BJ (cell line): Measurements from ENCODE around the gene RASA2. TPM values are rescaled to one million over a fixed set of nuclear protein-coding genes. Genes with fewer than 3 reads are reported as not detected.
"Not testable (repeated sequence)": the region's sequence is repeated elsewhere in the genome, so short reads cannot be mapped to it uniquely, and the experiment has no call there.

Source experiments
- CTCF ChIA-PET: fragments of 350-600 bp; formaldehyde crosslinking; extraction: SDS; loops from one replicate; lab custom pipeline; 2021; ENCODE audit warnings: antibody characterized with exemption, inconsistent platforms; lab: Yijun Ruan, JAX
- POLR2A ChIA-PET: fragments of 300-600 bp; sonication (Branson Sonifier 250); formaldehyde crosslinking; extraction: SDS; loops from one replicate; lab custom pipeline; 2021; ENCODE audit warnings: antibody characterized with exemption; lab: Charles Lee
- DNase-seq: peaks from one replicate; pipeline ENCODE4 v3.0.0-alpha.2; 2011; ENCODE audit warnings: low read depth
- H3K27me3 ChIP-seq: 2 replicates; pipeline ENCODE4 v1.6.0; 2011; ENCODE audit warnings: low read length; ENCODE audit not compliant: control insufficient read depth, insufficient read depth
- H3K36me3 ChIP-seq: 2 replicates; pipeline ENCODE4 v1.5.1; 2011; ENCODE audit warnings: low read length; ENCODE audit not compliant: control insufficient read depth, insufficient read depth
- H3K4me3 ChIP-seq: 2 replicates; pipeline ENCODE4 v1.5.1; 2011; ENCODE audit warnings: low read depth, mild to moderate bottlenecking, control low read depth, low read length
- CTCF ChIP-seq: IDR thresholded peaks from 2 replicates; pipeline ENCODE4 v1.5.1; 2011; ENCODE audit warnings: low read depth, mild to moderate bottlenecking, control low read depth, inconsistent platforms, low read length, moderate library complexity; ENCODE audit not compliant: insufficient read depth
- polyA plus RNA-seq: library from polyadenylated mRNA; depleted of rRNA; stranded (reverse); fragments of >200 nt; gene quantifications from 2 replicates; pipeline ENCODE4 v1.2.3, GENCODE V29; 2011

RASA2 gene
- polyA plus RNA-seq, 1 experiment = 5.6 TPM

GRCh38 chr3:141625506-141625905 lies 138.7 kb downstream of the RASA2 start:
- ChIA-PET POLR2A (no interaction called here), CTCF (no interaction called here)
- Histone ChIP-seq H3K36me3 (no peaks in the 10 kb centered on the region), H3K4me3 (no peak overlapping the region), H3K27me3 (no peaks in the 10 kb centered on the region)
- DNase-seq = no peak
- no peak for TF ChIP-seq CTCF

GRCh38 chr3:141628334-141628733 lies 141.5 kb downstream of the RASA2 start:
- H3K4me3 ChIP-seq, CTCF ChIA-PET, POLR2A ChIA-PET, H3K36me3 ChIP-seq, H3K27me3 ChIP-seq, DNase-seq: not testable (repeated sequence)

DNA sequence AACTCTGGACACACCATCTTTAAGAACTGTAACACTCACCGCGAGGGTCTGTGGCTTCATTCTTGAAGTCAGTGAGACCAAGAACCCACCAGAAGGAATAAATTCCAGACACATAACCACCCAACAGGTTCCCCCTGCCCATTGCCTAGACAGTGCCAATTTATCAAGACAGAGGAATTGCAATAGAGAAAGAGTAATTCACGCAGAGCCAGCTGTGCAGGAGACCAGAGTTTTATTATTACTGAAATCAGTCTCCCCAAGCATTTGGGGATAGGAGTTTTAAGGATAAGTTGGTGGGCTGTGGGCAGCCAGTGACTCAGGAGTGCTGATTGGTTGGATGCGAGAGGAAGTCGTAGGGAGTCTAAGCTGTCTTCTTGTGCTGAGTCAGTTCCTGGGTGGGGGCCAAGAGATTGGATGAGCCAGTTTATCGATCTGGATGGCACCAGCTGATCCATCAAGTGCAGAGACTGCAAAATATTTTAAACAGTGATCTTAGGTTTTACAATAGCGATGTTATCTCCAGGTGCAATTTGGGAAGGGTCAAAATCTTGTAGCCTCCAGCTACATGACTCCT lies 142.1 kb downstream of the RASA2 start:
- CTCF ChIA-PET = interaction anchor here (1.2 kb wide), 1 partner anchor 11 kb away, joined by 4 read pairs; no protein-coding TSS in a partner anchor
- H3K27me3 ChIP-seq, DNase-seq, H3K4me3 ChIP-seq, POLR2A ChIA-PET, H3K36me3 ChIP-seq: not testable (repeated sequence)

- Histone ChIP-seq H3K4me3 (no peak overlapping the region), H3K27me3 (no peaks in the 10 kb centered on the region), H3K36me3 (no peaks in the 10 kb centered on the region)
- ChIA-PET CTCF (interaction anchor here (1.2 kb wide), 1 partner anchor 12 kb away, joined by 4 read pairs; no protein-coding TSS in a partner anchor), POLR2A (no interaction called here)
- DNase-seq = no peak
- no peak for TF ChIP-seq CTCF
These were observed 143.1 kb downstream of the RASA2 start for GRCh38 chr3:141629976-141630375.

DNA sequence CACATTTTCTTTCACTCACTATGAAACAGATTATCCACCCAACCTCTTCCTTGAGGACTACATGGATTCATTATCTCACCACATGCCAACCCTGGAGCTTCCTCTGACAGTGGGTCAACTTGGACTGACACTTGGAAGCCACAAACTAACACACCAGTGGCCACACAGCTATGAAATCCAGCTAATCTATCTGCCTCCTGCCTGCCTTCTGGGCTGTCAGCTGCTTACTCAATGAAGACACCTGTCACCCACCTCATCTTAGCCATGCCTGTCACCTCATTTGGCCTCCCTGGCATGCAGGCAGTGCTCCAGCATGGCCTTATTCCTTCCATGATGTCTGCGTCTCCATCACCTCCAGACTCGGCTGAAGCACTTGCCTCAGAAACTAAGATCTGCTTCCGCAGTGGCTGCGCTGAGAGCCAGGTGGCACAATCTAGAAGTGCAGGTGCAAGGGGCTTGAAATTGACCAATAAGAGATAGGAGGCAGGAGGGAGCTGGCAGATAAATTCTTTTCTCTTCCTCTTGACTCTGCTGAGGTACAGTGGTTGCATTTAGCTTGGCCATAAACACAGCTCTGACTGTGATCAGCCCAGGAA lies 146.1 kb downstream of the RASA2 start:
- no peaks in the 10 kb centered on the region for H3K27me3 ChIP-seq
- ChIA-PET POLR2A (no interaction called here), CTCF (interaction anchor here (0.9 to 1.1 kb wide), 2 partner anchors 22 to 96 kb away, joined by 3 read pairs; no protein-coding TSS in a partner anchor)
- TF ChIP-seq CTCF = no peak
- no peak overlapping the region for H3K4me3 ChIP-seq
- no peak for DNase-seq
- no peaks in the 10 kb centered on the region for H3K36me3 ChIP-seq

DNA sequence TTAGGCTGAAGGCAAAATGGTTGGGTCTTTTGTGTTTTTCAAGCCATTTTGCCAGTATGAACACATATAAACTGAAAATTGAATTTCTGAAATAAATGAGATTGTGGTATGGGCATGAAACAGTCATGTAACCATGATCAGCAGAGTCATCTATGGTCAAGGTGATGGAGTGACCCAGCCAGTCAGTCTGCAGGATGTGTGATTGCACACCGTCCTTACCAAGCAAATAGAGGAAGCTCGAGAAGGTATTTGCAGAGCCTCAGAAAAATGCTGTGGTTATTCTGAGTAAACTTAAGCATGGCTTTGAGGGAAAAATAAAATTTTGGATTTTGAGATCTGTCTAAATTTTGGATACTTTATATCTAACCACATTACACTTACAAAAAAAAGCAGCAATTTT lies 155.4 kb downstream of the RASA2 start:
- ChIA-PET CTCF (no interaction called here), POLR2A (no interaction called here)
- Histone ChIP-seq H3K36me3 (no peaks in the 10 kb centered on the region), H3K27me3 (no peaks in the 10 kb centered on the region), H3K4me3 (no peak overlapping the region)
- DNase-seq = no peak
- TF ChIP-seq CTCF = no peak
